HG02973 (cell line): ENCODE data around the gene BABAM2.

ENCODE experiments used
- ATAC-seq: cut with Tn5 transposase; IDR thresholded peaks from one replicate; pipeline ENCODE4 v1.9.1; 2021; ENCODE audit warnings: moderate library complexity; ENCODE audit not compliant: unreplicated experiment

BABAM2 gene

GRCh38 chr2:28336264-28336980 is 445.9 kb downstream of the BABAM2 start:
- ATAC-seq: no peak

- ATAC-seq: no peak
These were observed 446.6 kb downstream of the BABAM2 start for GRCh38 chr2:28336982-28337627.

- ATAC-seq: no peak
These were observed 447.7 kb downstream of the BABAM2 start for GRCh38 chr2:28338046-28338817.

DNA sequence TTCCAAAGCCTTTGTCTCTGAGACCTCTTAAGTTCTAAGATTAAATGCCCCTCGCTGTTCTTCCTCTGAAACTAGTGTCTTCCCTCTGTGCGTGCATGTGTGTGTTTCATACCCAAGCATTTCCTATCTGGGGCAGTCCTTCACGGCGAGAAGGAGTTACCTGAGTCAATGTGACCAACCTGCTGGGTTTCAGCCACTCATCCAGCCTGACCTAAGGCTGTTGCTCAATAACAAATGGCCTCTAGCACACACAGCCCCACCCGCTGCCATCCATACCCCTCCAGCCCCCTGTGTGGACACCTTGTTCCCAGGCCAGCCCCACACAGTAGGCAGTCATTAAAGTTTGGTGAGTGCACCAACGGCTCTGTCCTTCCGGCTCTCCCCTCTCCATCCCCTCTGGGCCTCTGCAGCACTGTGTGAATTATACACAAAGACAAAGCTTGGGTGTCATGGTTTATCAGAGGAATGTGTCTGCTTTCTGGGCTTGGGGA is 448.3 kb downstream of the BABAM2 start:
- no peak for ATAC-seq

- ATAC-seq: no peak
These were observed 449.1 kb downstream of the BABAM2 start for GRCh38 chr2:28339516-28340175.

GRCh38 chr2:28340312-28341202 is 450.0 kb downstream of the BABAM2 start:
- no peak for ATAC-seq

DNA sequence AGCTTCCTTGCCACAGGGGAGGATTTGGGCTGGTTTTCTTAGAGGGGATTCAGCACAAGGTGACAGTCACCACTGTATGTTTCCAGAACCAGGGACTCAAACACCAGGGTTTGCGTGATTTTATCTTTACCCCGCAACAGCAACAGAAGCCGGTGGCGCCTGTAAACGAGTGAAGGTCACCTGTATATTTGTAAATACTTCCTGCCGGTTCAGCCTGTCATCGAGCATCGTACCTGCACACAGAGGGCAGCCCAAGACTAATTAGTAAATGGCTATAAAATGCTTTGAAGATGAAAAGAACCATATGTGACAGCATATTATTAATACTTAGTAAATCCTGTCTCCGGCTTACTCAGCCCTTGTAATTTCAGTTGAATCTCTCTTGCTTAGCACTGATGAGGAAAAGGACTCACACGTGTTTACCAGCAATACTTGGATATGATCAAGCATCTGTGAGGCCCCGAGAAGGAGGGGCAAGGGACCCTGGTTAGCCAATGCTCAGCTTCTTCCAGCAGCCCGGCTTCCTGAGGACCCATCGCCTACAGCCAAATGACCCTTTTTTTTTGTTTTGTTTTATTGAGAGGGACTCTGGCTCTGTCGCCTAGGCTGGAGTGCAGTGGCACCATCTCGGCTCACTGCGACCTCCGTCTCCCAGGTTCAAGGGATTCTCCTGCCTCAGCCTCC is 450.8 kb downstream of the BABAM2 start:
- no peak for ATAC-seq

- no peak for ATAC-seq
These were observed 451.8 kb downstream of the BABAM2 start for GRCh38 chr2:28342081-28342967.

DNA sequence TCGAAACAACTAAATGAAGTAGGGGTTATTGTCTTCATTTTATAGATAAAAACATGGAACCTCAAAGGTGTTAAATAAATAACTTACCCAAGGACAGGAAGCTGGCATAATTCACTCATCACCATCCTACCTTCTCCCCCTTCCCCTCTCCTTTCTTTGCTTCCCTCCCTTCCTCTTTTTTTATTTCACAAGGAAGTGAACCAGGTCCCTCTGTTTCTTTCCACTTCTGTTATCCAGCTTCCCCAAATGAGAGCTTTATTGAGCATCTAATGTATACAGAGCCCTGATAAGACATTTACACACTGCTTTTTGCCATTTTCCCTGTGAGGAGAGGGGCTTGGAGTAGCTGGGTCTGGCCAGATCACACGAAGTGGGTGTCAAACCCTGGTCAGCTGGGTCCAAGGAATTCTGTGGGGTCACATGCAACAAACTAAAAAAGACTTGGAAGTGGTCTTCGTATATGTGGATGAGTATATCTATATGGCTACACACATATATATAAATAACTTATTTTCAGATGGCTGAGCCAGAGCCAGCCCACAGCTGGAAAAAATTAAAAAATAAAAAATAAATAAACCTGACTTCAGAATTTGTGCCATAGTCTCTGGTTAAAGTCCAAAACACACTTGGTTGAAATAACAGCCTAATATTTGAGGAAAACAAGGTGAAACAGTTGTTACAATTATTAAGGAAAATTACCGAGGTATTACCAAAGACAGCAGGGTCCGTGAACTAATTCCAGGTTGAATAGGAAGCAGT is 452.8 kb downstream of the BABAM2 start:
- ATAC-seq: no peak

DNA sequence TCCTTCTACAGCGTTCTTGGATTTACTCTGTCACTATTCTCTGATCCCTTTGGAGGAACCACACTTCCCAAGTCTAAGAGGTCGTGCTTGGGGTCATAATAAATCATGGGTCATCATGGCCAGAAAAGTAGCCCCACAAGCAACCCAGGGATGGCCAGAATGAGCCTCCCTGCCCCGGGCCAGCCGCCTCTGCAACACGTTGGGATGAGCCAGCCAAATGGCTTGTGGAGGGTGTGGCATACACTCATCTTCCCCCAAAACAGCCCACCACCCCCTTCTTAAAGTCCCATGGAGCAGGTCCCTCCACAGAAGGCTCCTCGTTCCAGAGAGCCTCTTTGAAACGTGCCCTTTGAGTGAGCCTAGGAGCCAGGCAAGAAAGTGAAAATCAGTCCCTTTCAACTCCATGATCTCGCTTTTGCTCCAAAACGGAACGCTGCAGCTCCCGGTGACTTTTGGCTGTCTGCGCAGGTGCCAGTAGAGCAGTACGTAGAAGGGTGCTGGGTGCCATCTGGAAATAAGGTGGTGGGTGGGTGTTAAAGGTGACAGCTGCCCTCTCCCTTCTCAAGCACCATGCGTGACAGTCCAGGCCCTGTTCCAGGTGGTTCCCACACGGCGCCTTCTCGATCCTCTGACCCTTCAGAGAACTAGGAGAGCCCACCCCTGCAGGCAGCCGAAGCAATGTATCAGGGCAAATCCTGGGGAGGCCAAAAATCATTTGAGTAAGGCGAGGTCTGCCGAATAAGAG is 453.6 kb downstream of the BABAM2 start:
- no peak for ATAC-seq

GRCh38 chr2:28344756-28345373 is 454.3 kb downstream of the BABAM2 start:
- ATAC-seq: no peak

DNA sequence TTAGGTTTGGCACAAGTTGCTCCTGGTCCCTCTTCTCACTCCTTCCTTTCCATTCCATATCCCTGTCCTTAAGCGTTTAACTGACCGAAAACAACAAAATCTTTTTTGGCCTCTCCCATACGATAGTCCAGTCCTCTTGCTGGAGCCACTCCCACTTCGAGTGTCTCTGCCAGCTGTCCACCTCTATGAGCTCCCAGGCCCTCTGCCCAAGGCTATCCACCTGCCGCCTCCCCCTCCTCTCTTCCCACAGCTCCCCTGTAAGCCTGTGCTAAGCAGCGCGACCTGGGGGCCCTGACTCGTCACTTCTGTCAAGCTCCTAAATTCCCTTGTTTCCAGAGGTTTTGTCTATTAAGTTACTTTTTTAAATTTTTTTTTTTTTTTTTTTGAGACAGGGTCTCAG is 455.1 kb downstream of the BABAM2 start:
- ATAC-seq: no peak

DNA sequence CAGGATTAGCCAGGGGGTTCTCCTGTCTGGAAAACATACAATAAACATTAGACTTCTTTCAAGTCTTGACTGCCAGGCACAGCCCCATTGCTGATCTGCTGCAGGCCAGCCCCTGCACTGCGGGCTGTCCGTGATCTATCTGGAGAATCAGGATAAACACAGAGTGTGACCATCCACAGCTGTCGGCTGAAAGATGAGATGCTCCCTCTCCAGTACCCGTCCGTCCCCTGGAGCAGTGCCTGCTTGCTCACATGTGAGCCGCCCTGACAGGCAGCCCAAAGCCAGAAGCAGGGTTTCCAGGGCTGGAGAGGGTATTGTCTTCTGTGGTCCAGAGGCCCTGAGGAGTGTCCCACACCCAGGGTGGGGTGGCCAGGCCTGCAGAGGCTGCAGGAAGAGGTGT is 456.1 kb downstream of the BABAM2 start:
- ATAC-seq: no peak

GRCh38 chr2:28347193-28347592 is 456.7 kb downstream of the BABAM2 start:
- no peak for ATAC-seq

- ATAC-seq: no peak
These were observed 457.1 kb downstream of the BABAM2 start for GRCh38 chr2:28347596-28347995.

GRCh38 chr2:28348149-28348567 is 457.6 kb downstream of the BABAM2 start:
- ATAC-seq: no peak

DNA sequence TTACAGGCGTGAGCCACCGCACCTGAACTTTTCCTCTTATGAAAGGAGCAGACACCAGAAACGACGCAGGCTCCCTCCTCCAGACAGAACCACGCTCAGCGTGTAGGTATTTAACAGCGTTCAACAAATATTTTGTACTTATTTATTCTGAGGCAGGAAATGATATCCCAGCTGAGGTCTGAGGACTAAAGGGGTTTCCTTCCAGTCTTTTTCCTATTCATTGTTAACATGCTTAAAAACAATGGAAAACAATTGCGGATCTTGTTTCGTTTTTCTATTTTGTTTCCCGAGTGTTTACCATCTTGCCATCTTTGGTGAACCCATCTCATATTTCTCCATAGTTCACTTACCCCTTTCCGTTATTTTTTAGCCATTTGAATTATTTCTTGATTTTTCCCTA is 458.4 kb downstream of the BABAM2 start:
- ATAC-seq: no peak
